H9 (cell line): ENCODE results near the gene ZFY. TPM values are rescaled to one million over a fixed set of nuclear protein-coding genes. Genes with fewer than 3 reads are reported as not detected.

Source experiments
- DNase-seq: peaks from one replicate; pipeline ENCODE4 v3.0.0-alpha.2; 2017
- H2AFZ ChIP-seq: one replicate; pipeline ENCODE4 v1.6.1; 2013; ENCODE audit warnings: mild to moderate bottlenecking, low read length, control low read depth, moderate library complexity
- H2AK5ac ChIP-seq: 2 replicates; pipeline ENCODE4 v1.6.1; 2013; ENCODE audit warnings: low read length, control low read depth, mixed read lengths; ENCODE audit not compliant: insufficient read length
- H2BK120ac ChIP-seq: one replicate; pipeline ENCODE4 v1.6.1; 2013; ENCODE audit warnings: low read depth, mild to moderate bottlenecking, low read length, control low read depth, inconsistent platforms; ENCODE audit not compliant: poor library complexity, severe bottlenecking
- H2BK12ac ChIP-seq: 2 replicates; pipeline ENCODE4 v1.6.1; 2013; ENCODE audit warnings: low read length, control low read depth, mixed read lengths, low read depth; ENCODE audit not compliant: insufficient read length
- H2BK15ac ChIP-seq: 2 replicates; pipeline ENCODE4 v1.6.1; 2013; ENCODE audit warnings: low read depth, low read length, control low read depth
- H2BK20ac ChIP-seq: one replicate; pipeline ENCODE4 v1.6.1; 2013; ENCODE audit warnings: low read depth, mild to moderate bottlenecking, low read length, control low read depth, inconsistent platforms; ENCODE audit not compliant: poor library complexity, severe bottlenecking
- H2BK5ac ChIP-seq: 2 replicates; pipeline ENCODE4 v1.6.1; 2013; ENCODE audit warnings: low read length, control low read depth, mixed read lengths; ENCODE audit not compliant: insufficient read length
- H3K14ac ChIP-seq: 2 replicates; pipeline ENCODE4 v1.6.1; 2013; ENCODE audit warnings: low read length, control low read depth; ENCODE audit not compliant: insufficient read depth
- H3K18ac ChIP-seq: 2 replicates; pipeline ENCODE4 v1.6.1; 2013; ENCODE audit warnings: low read depth, mild to moderate bottlenecking, mixed read lengths, low read length, control low read depth; ENCODE audit not compliant: insufficient read length
- H3K23ac ChIP-seq: 2 replicates; pipeline ENCODE4 v1.6.1; 2013; ENCODE audit warnings: low read length, control low read depth, mixed read lengths, low read depth; ENCODE audit not compliant: insufficient read length
- H3K23me2 ChIP-seq: 2 replicates; pipeline ENCODE4 v1.6.1; 2013; ENCODE audit warnings: low read depth, mild to moderate bottlenecking, mixed read lengths, low read length, control low read depth; ENCODE audit not compliant: insufficient read length, poor library complexity, severe bottlenecking
- H3K27ac ChIP-seq: 2 replicates; pipeline ENCODE4 v1.5.1; 2013; ENCODE audit warnings: low read length, control low read depth, mixed read lengths, low read depth; ENCODE audit not compliant: insufficient read length
- H3K27me3 ChIP-seq: 2 replicates; pipeline ENCODE4 v1.6.1; 2013; ENCODE audit warnings: low read length, control low read depth, inconsistent platforms; ENCODE audit not compliant: insufficient read depth
- H3K4ac ChIP-seq: 2 replicates; pipeline ENCODE4 v1.6.1; 2013; ENCODE audit warnings: low read depth, mild to moderate bottlenecking, control low read depth, inconsistent platforms, low read length, moderate library complexity
- H3K4me1 ChIP-seq: 2 replicates; pipeline ENCODE4 v1.6.1; 2013; ENCODE audit warnings: low read length, control low read depth, inconsistent platforms; ENCODE audit not compliant: insufficient read depth
- H3K4me2 ChIP-seq: 2 replicates; pipeline ENCODE4 v1.6.1; 2013; ENCODE audit warnings: low read length, control low read depth, mixed read lengths; ENCODE audit not compliant: insufficient read length, insufficient read depth
- H3K56ac ChIP-seq: 2 replicates; pipeline ENCODE4 v1.6.1; 2013; ENCODE audit warnings: low read depth, mild to moderate bottlenecking, mixed read lengths, low read length, control low read depth; ENCODE audit not compliant: insufficient read length
- H3K79me1 ChIP-seq: 2 replicates; pipeline ENCODE4 v1.6.1; 2013; ENCODE audit warnings: low read depth, mild to moderate bottlenecking, moderate library complexity, low read length, control low read depth, inconsistent platforms; ENCODE audit not compliant: insufficient read depth, poor library complexity, severe bottlenecking
- H3K79me2 ChIP-seq: 2 replicates; pipeline ENCODE4 v1.6.1; 2013; ENCODE audit warnings: low read length, control low read depth, inconsistent platforms; ENCODE audit not compliant: insufficient read depth
- H3K9ac ChIP-seq: 2 replicates; pipeline ENCODE4 v1.6.1; 2013; ENCODE audit warnings: low read length, control low read depth, mixed read lengths; ENCODE audit not compliant: insufficient read length; ENCODE audit errors: extremely low read depth
- H3K9me3 ChIP-seq: one replicate; pipeline ENCODE4 v1.6.1; 2013; ENCODE audit warnings: low read depth, low read length, inconsistent platforms; ENCODE audit not compliant: control insufficient read depth
- H3T11ph ChIP-seq: one replicate; pipeline ENCODE4 v1.6.1; 2013; ENCODE audit warnings: mild to moderate bottlenecking, low read length, control low read depth, inconsistent platforms
- H4K20me1 ChIP-seq: one replicate; pipeline ENCODE4 v1.6.1; 2013; ENCODE audit not compliant: control insufficient read depth, insufficient read length, insufficient read depth
- H4K5ac ChIP-seq: 2 replicates; pipeline ENCODE4 v1.6.1; 2013; ENCODE audit warnings: low read depth, mild to moderate bottlenecking, mixed read lengths, low read length, control low read depth; ENCODE audit not compliant: insufficient read length
- H4K8ac ChIP-seq: replicated peaks from 2 replicates; pipeline ENCODE4 v1.6.1; 2013; ENCODE audit warnings: low read length, control low read depth, mixed read lengths, low read depth; ENCODE audit not compliant: insufficient read length
- H4K91ac ChIP-seq: 2 replicates; pipeline ENCODE4 v1.6.1; 2013; ENCODE audit warnings: low read depth, mild to moderate bottlenecking, moderate library complexity, mixed read lengths, low read length, control low read depth; ENCODE audit not compliant: insufficient read length
- H3K27ac Mint-ChIP-seq, 3 experiments: 2 replicates in 2 of 3; 3 replicates in 1 of 3; pipeline ENCODE4 v1.8.0; 2020 to 2021; ENCODE audit warnings: mixed read lengths in 3 of 3, mild to moderate bottlenecking in 1 of 3, moderate library complexity in 1 of 3
- H3K27me3 Mint-ChIP-seq: 2 replicates; pipeline ENCODE4 v1.8.0; 2021; ENCODE audit warnings: low read depth, mild to moderate bottlenecking, moderate library complexity, mixed read lengths
- H3K36me3 Mint-ChIP-seq, 3 experiments: 2 replicates in 2 of 3; 3 replicates in 1 of 3; pipeline ENCODE4 v1.8.0; 2020 to 2021; ENCODE audit warnings: low read depth in 3 of 3, mixed read lengths in 3 of 3; ENCODE audit not compliant: insufficient read depth in 1 of 3
- H3K4me1 Mint-ChIP-seq, 2 experiments: 2 replicates each; pipeline ENCODE4 v1.8.0; 2020; ENCODE audit warnings: mixed read lengths in 2 of 2
- H3K4me3 Mint-ChIP-seq, 2 experiments: 2 replicates in 1 of 2; 3 replicates in 1 of 2; pipeline ENCODE4 v1.8.0; 2020 to 2021; ENCODE audit warnings: mild to moderate bottlenecking in 2 of 2, mixed read lengths in 2 of 2, moderate library complexity in 1 of 2
- H3K9me3 Mint-ChIP-seq, 2 experiments: 2 replicates in 1 of 2; 3 replicates in 1 of 2; pipeline ENCODE4 v1.8.0; 2020; ENCODE audit warnings: mild to moderate bottlenecking in 2 of 2, mixed read lengths in 2 of 2, moderate library complexity in 1 of 2
- CTCF ChIP-seq: fragments of 200-600 bp; sonication (generic); conservative IDR thresholded peaks from 3 replicates; pipeline ENCODE4 v1.8.0; 2021; ENCODE audit warnings: antibody characterized with exemption, mild to moderate bottlenecking
- WGBS: extraction: QIAGEN DNeasy Blood & Tissue Kit; methylation state at CpG from one replicate; pipeline ENCODE4 v1.1.7; 2013; ENCODE audit warnings: missing lambda C conversion rate, low lambda C conversion rate, mixed read lengths; ENCODE audit not compliant: insufficient read length; ENCODE audit errors: extremely low coverage; 5-methylcytosine and 5-hydroxymethylcytosine counted together
- total RNA-seq: library from RNA; stranded (reverse); gene quantifications from 2 replicates; pipeline ENCODE4 v1.2.1, GENCODE V29; 2021

Gene ZFY
- total RNA-seq, 1 experiment from 2014 or later: not detected

GRCh38 chrY:3016594-3016993 is 81.4 kb downstream of the ZFY start:
- H3K9ac ChIP-seq: no peak overlapping the region
- Mint-ChIP-seq H3K4me1 (no peaks in the 10 kb centered on the region), H3K4me3 (no peak overlapping the region), H3K27me3 (no peaks in the 10 kb centered on the region), H3K9me3 (no peaks in the 10 kb centered on the region), H3K36me3 (no peaks in the 10 kb centered on the region), H3K27ac (no peak overlapping the region)
- H4K20me1 ChIP-seq: no peaks in the 10 kb centered on the region
- no peaks in the 10 kb centered on the region for H3K79me1 ChIP-seq
- H3K56ac ChIP-seq: no peak overlapping the region
- no CpG with 5 or more reads among the region's 1 CpG for WGBS
- no peak overlapping the region for H3K14ac ChIP-seq
- H3K4me1 ChIP-seq: no peaks in the 10 kb centered on the region
- TF ChIP-seq CTCF: no peak
- no peak overlapping the region for H2BK15ac ChIP-seq
- no peak overlapping the region for H2BK120ac ChIP-seq
- no peak overlapping the region for H3T11ph ChIP-seq
- H2BK12ac ChIP-seq: no peak overlapping the region
- no peak overlapping the region for H4K8ac ChIP-seq
- H2AFZ ChIP-seq: no peak overlapping the region
- no peaks in the 10 kb centered on the region for H3K27me3 ChIP-seq
- no peak overlapping the region for H3K23ac ChIP-seq
- no peak overlapping the region for H4K91ac ChIP-seq
- no peak overlapping the region for H2BK20ac ChIP-seq
- H4K5ac ChIP-seq: no peak overlapping the region
- no peak overlapping the region for H2BK5ac ChIP-seq
- H3K9me3 ChIP-seq: no peaks in the 10 kb centered on the region
- no peak overlapping the region for H3K27ac ChIP-seq
- H3K23me2 ChIP-seq: no peaks in the 10 kb centered on the region
- no peak for DNase-seq
- H3K4me2 ChIP-seq: no peak overlapping the region
- H3K79me2 ChIP-seq: no peaks in the 10 kb centered on the region
- H3K4ac ChIP-seq: no peak overlapping the region
- H3K18ac ChIP-seq: no peak overlapping the region
- H2AK5ac ChIP-seq: no peak overlapping the region
